Stomach (tissue), 9 donors: ENCODE measurements around the gene SUPT4H1. TPM values are rescaled to one million over a fixed set of nuclear protein-coding genes. Genes with fewer than 3 reads are reported as not detected.

Source experiments
- DNase-seq, 2 donors: peaks; one replicate each; pipeline versions ENCODE4 v3.0.0 to v3.0.0-alpha.2; 2013 to 2019
- H3K27ac ChIP-seq, 5 donors: fragments of 200-600 bp in 4 of 5; sonication (generic) in 4 of 5; one replicate each; pipeline ENCODE4 v1.5.1; 2013 to 2019; ENCODE audit warnings: mild to moderate bottlenecking in 1 of 5, moderate library complexity in 1 of 5
- H3K27me3 ChIP-seq, 3 donors: fragments of 200-600 bp; sonication (generic); one replicate each; pipeline ENCODE4 v1.5.1; 2017 to 2019; ENCODE audit warnings: mixed run types in 1 of 3
- H3K36me3 ChIP-seq, 4 donors: fragments of 200-600 bp; sonication (generic); 1 replicate in 3 of 4; 2 replicates in 1 of 4; pipeline ENCODE4 v1.5.1; 2016 to 2019
- H3K4me1 ChIP-seq, 4 donors: fragments of 200-600 bp; sonication (generic); one replicate each; pipeline ENCODE4 v1.5.1; 2016 to 2019
- H3K4me3 ChIP-seq, 4 donors: fragments of 200-600 bp; sonication (generic) in 3 of 4; one replicate each; pipeline ENCODE4 v1.5.1; 2016 to 2019; ENCODE audit warnings: mild to moderate bottlenecking in 1 of 4
- H3K9me3 ChIP-seq, 4 donors: fragments of 200-600 bp; sonication (generic); one replicate each; pipeline ENCODE4 v1.5.1; 2016 to 2019
- CTCF ChIP-seq, 7 experiments: fragments of 450-650 bp in 4 of 7; fragments of 200-600 bp in 3 of 7; sonication (generic) in 3 of 7; IDR thresholded peaks; one replicate each; pipeline ENCODE4 v1.5.1; 2016 to 2019; ENCODE audit warnings: antibody characterized with exemption in 7 of 7, control low read depth in 2 of 7, mild to moderate bottlenecking in 1 of 7
- EP300 ChIP-seq: sonication (generic); formaldehyde crosslinking; IDR thresholded peaks from one replicate; pipeline ENCODE4 v1.6.1; 2017; ENCODE audit warnings: antibody characterized with exemption
- POLR2A ChIP-seq, 4 donors: fragments of 450-650 bp; IDR thresholded peaks; one replicate each; pipeline ENCODE4 v1.6.1; 2016; ENCODE audit warnings: antibody characterized with exemption in 4 of 4, control low read depth in 2 of 4, mild to moderate bottlenecking in 1 of 4, moderate library complexity in 1 of 4
- POLR2AphosphoS5 ChIP-seq, 3 donors: sonication (generic); formaldehyde crosslinking; IDR thresholded peaks; one replicate each; pipeline ENCODE4 v1.6.1; 2016; ENCODE audit warnings: antibody characterized with exemption in 3 of 3
- WGBS, 5 donors: extraction: QIAGEN DNeasy Blood & Tissue Kit in 3 of 5; methylation state at CpG; one replicate each; pipeline versions ENCODE4 v1.1.5 to v1.1.7; 2013 to 2018; 5-methylcytosine and 5-hydroxymethylcytosine counted together
- intact Hi-C: fragments of 100-400 bp; cut with DNase I; formaldehyde crosslinking; loops from one replicate; pipeline ENCODE4 v1.15.1; 2023; ENCODE audit warnings: low total_unique reads
- polyA plus RNA-seq, 3 donors: library from polyadenylated mRNA; stranded (reverse); fragments of 200-250 nt; gene quantifications; one replicate each; pipeline ENCODE4 v1.2.3, GENCODE V29; 2013
- total RNA-seq, 5 donors: library from RNA; depleted of rRNA; stranded (reverse); fragments of >200 nt; gene quantifications; one replicate each; pipeline versions ENCODE4 v1.1.0 to v1.2.3, GENCODE V29; 2014 to 2016
- donor health status: healthy with polysubstance abuse.
- donor health status: Bipolar disorder and iron deficiency.
- donor health status: healthy.

SUPT4H1 gene
- total and polyA plus RNA-seq, 8 donors = 6.7 to 80.9 (median 43.1) TPM

- TF ChIP-seq POLR2AphosphoS5 (IDR thresholded peaks at IDR 0.05) (no peak), POLR2A (IDR thresholded peaks at IDR 0.05) (no peak), EP300 (no peak), CTCF (IDR thresholded peaks at IDR 0.05) (no peak)
- Histone ChIP-seq H3K36me3 (peaks cover 7 to 34% (median 30%) of the 10 kb centered on the region in 4 donors), H3K9me3 (no peaks in the 10 kb centered on the region), H3K27ac (no peak overlapping the region), H3K27me3 (no peaks in the 10 kb centered on the region), H3K4me1 (peaks cover 15 to 32% (median 24%) of the 10 kb centered on the region in 4 donors), H3K4me3 (no peak overlapping the region)
- 52 to 71% (median 62%) methylated on average over 6 of the region's 6 CpGs for WGBS, 5 donors
- intact Hi-C loops = no loop called here
- DNase-seq = no peak
Measured at GRCh38 chr17:58354541-58355216, 2.7 kb upstream of the SUPT4H1 start.

GRCh38 chr17:58353389-58353825, 1.4 kb upstream of the SUPT4H1 start:
- H3K36me3 ChIP-seq = peaks cover 19 to 40% (median 35%) of the 10 kb centered on the region in 4 donors
- H3K9me3 ChIP-seq = no peaks in the 10 kb centered on the region
- H3K4me3 ChIP-seq = peak overlapping the region in 1 of 4 donors; percentile 99
- H3K27ac ChIP-seq = peak overlapping the region in 4 of 5 donors; percentile 94 to 98 (median 96)
- H3K4me1 ChIP-seq = peaks cover 15 to 37% (median 24%) of the 10 kb centered on the region in 4 donors
- 34 to 50% (median 44%) methylated on average over 4 of the region's 4 CpGs for WGBS, 5 donors
- TF ChIP-seq POLR2A (IDR thresholded peaks at IDR 0.05) (no peak), CTCF (IDR thresholded peaks at IDR 0.05) (no peak)
- H3K27me3 ChIP-seq = no peaks in the 10 kb centered on the region
- DNase-seq = no peak
- intact Hi-C loops = no loop called here

DNA sequence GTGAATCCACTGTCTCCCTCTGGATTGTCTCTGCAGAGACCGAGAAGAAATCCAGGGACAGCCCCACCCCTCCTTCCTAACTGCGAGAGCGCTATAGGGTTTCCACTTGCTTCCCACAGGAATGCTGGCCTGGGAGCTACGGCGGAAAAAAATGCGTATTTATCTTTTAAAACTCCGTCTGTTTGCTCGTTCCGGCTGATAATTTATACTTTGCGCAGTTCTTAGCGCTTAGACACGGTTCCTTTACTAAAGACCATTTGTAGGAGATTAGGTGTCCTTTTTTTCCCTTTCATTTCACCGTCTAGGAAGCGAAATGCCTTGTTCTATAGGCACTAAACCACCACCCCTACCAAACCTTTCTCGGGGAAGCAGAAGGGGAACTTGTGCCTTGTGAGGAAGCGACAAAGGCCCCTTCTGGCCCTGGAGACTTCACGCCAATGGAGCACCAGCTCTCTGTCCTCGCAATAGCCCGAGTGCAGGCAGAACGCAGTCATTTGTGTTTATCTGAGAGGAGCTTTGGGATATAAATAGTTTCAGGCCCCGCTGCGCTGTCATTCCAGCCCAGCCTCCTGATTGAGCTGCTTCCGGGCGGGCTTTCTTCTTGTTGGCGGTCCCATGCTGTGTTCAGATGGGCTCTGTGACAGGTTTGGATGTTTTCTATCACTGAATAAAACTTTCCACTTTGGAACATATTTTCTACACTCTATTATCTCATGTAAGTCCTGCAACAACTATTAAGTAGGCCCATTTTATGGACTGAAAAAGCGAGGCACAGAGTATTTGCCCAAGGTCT, 791 bp upstream of the SUPT4H1 start:
- WGBS, 5 donors = 1 to 2% (median 2%) methylated on average over 24 to 26 of the region's 26 CpGs
- intact Hi-C loops = no loop called here
- peak in 1 of 2 donors; percentile 76 for DNase-seq

DNA sequence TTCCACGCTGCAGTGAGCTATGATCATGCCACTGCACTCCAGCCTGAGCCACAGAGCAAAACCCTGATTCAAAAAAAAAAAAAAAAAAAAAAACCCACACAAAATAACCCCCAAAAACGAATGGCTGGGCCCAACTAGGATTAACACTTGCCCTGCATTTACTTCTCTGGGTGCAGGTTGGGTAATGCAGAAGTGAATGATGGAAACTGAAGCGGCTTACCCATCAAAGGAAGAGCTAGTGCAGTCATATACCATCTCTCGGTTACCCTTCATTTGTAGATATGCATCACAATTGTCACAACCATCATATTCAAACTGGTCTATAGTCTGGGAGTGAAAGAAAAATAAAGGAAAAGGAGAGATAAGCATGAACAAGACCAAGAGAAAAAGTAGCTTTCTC, 819 bp downstream of the SUPT4H1 start:
- Histone ChIP-seq H3K27me3 (no peaks in the 10 kb centered on the region), H3K36me3 (peaks cover 41 to 48% (median 45%) of the 10 kb centered on the region in 4 donors), H3K27ac (peak overlapping the region in 2 of 5 donors; percentile 94 to 98), H3K4me3 (peak overlapping the region; percentile 93 to 99 (median 97)), H3K4me1 (peaks cover 15 to 37% (median 24%) of the 10 kb centered on the region in 4 donors), H3K9me3 (no peaks in the 10 kb centered on the region)
- intact Hi-C loops = no loop called here
- WGBS, 5 donors = 48 to 59% (median 54%) methylated on average over 4 of the region's 4 CpGs
- no peak for TF ChIP-seq CTCF (IDR thresholded peaks at IDR 0.05)
- TF ChIP-seq EP300 = no peak
- TF ChIP-seq POLR2AphosphoS5 (IDR thresholded peaks at IDR 0.05) = no peak
- TF ChIP-seq POLR2A (IDR thresholded peaks at IDR 0.05) = no peak
- DNase-seq = no peak

More for the DNA sequence above, 791 bp upstream of the SUPT4H1 start:
- TF ChIP-seq POLR2A (IDR thresholded peaks at IDR 0.05) (no peak), POLR2AphosphoS5 (IDR thresholded peaks at IDR 0.05) (peak in 2 of 3 donors; percentile 39 to 63)
- peaks cover 15 to 37% (median 24%) of the 10 kb centered on the region in 4 donors for H3K4me1 ChIP-seq
- peak overlapping the region; percentile 86 to 98 (median 95) for H3K27ac ChIP-seq
- H3K27me3 ChIP-seq = no peaks in the 10 kb centered on the region
- peak overlapping the region; percentile 93 to 99 (median 97) for H3K4me3 ChIP-seq
- peaks cover 25 to 40% (median 35%) of the 10 kb centered on the region in 4 donors for H3K36me3 ChIP-seq
- no peaks in the 10 kb centered on the region for H3K9me3 ChIP-seq
